HG03095 (cell line): ENCODE results near the gene PIAS3.

Experiments
- ATAC-seq: cut with Tn5 transposase; IDR thresholded peaks from one replicate; pipeline ENCODE4 v1.9.1; 2021; ENCODE audit warnings: moderate library complexity; ENCODE audit not compliant: unreplicated experiment

The PIAS3 gene

DNA sequence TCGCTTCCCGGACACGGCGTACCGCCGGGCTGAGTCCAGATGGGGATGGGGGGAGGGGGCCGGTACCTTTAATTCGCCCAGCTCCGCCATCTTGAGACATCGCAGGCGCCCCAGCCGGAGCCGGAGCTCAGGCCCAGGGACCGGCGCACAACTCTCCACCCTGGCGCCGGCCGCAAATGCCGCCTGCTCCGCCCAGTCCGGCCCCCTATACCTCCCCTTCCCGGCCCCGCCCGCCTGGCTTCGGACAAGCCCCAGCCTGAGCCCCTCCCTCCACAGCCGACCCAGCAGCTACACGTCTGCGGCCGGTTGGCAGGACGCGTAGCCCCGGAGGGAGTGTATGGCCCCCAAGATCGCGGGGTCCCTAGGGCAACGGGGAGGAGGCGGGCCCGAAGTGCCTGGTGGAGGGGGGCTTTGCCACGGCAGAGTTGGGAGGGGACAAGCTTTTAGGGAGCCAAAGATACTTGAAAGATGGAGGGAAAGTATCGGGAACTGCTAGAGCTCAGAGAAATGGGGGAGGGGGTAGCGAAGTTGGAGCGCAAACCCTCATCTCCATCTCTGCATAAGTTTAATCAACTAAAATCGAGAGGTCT lies at the start of gene PIAS3:
Gene PIAS3 (minus strand): TSS at position 181 of the 590 bp plus-strand sequence. CDS start 91 bp downstream, at position 90.
- ATAC-seq, result peak; percentile 78

GRCh38 chr1:145908653-145909052 lies 49.8 kb upstream of the PIAS3 start:
- ATAC-seq, result no peak

GRCh38 chr1:145906954-145907753 lies 48.3 kb upstream of the PIAS3 start:
- no peak for ATAC-seq

DNA sequence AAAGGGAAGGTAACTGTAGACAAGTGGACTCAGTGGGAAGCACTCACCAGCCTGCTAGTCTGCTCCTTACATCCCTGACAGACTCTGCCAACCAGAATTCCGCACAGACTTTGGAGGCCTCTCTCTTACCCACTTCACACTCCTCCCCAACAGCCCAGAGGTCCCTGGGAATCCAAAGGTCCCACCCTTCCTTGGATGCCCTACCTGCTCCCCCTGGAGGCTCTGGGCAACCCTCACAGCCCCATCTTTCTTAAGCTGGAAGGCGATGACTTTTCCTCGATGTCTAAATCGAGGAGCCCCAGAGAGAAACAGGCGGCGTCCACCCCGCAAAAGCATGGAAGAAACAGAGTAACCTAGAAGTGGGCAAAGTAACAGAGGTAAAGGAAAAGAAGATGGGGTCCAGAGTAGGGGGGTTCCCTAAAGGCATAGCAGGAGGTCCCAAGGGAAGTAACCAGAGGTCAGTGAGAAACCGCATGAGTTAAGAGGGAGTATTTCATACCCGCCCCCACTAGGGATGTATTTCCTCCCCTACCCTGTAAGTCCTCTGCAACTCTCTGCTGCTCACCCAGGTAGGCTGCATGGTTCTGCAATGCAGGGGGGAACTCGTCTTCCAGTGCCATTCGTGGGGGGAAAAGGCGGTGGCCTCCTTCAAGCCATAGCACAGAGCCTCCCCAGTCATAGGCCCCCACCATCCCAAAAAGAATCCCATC lies 42.6 kb upstream of the PIAS3 start:
- no peak for ATAC-seq

GRCh38 chr1:145898756-145899155 lies 39.9 kb upstream of the PIAS3 start:
- ATAC-seq, result no peak

GRCh38 chr1:145897969-145898368 lies 39.1 kb upstream of the PIAS3 start:
- ATAC-seq, result no peak

DNA sequence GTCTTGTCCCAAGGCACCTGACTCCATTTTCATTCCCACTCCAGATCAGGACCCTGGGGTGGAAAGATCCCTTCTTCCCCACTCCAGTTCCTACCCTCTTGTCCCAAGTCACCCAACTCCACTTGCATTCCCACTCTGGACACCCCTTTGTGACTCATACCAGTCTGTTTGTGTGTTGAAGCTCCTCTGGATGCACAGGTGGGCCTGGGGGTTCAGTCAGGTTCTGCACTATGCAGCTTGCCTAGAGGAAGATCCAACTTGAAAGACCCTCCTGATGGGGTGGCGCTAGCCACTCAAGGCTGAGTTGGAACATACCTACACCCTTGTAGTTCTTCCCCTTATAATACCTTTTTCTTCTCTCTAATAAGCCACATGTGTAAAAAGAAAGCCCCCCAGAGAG lies 36.6 kb upstream of the PIAS3 start:
- ATAC-seq, result no peak

DNA sequence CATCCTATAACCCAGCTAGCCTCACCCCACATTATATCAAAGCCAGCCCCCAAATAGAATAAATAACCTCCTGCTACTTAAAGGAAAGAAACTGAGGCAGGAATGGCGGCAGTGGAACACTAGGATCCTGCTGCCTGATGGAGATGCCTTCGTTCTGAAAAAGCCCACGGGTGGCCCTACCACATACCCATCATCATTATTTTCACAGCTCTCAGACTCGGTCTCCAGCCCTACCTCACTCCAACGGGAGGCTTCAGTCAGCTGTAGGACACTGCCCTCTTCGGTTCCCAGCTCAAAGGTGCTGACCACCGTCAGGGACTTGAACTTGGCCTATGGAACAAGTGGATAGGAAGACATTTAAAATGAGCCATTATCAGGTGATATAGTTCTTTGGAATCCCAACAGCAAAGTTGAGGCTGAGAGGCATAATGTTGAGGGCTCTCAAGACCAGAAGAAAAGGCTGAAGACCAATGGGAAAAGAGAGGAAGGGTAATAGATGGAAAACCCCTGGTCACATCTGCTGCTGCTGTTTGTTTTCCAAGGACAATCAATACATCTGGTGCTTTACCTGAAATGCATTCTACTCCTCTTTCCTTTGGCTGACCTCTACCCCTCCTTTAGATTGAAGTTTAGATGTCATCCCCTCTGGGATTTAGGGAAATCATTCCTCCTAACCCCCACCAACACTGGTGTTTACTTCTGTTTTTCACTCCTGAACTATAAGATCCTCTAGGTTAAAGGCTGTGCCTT lies 34.6 kb upstream of the PIAS3 start:
- no peak for ATAC-seq

- no peak for ATAC-seq
Measured at GRCh38 chr1:145892486-145893087, 33.7 kb upstream of the PIAS3 start.

DNA sequence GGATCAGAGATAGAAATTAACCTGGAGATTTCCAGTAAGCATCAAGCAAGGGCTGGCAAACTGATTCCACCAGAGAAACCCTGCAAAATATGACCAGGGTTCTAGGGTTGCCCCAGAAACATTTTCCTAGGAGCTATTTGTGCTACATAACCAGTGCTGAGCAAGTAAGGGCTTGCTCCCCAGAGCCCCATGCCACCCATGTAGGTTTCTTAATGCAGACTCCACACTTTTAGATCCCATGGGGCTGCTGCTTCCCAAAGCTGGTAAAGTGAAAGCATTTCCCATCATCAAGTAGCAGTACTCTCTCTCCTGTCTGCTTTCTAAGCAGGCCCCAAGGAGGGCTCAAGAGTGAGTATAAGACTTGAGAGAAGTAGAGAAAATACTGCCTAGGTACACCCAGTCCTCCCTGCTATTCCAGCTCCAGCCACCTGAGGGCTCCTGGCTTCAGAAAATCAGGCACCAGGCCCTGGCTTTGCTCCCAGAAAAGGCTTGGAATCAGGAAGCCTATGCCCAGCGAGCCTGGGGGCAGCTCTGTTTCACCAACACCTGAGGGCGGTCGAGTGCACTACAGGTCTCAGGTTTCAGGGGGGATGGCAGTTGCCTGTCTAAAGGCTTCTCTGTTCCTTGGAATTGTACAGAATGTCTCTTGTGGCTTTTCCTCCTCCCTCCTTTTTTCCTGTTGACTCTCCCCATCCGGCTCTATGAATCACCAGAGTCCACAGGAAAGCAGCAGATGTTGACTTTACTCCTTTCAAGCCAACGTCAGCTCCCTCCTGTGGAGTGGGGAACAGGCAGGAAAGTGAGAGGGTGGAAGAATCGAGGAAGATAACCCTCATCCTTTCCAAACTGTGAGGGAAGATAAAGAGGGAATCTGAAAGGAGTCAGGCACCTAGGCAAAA lies 33.0 kb upstream of the PIAS3 start:
- ATAC-seq, result no peak

- no peak for ATAC-seq
Measured at GRCh38 chr1:145891143-145891542, 32.3 kb upstream of the PIAS3 start.

- ATAC-seq, result no peak
Measured at GRCh38 chr1:145889722-145890121, 30.8 kb upstream of the PIAS3 start.

- no peak for ATAC-seq
Measured at GRCh38 chr1:145887631-145888030, 28.8 kb upstream of the PIAS3 start.

DNA sequence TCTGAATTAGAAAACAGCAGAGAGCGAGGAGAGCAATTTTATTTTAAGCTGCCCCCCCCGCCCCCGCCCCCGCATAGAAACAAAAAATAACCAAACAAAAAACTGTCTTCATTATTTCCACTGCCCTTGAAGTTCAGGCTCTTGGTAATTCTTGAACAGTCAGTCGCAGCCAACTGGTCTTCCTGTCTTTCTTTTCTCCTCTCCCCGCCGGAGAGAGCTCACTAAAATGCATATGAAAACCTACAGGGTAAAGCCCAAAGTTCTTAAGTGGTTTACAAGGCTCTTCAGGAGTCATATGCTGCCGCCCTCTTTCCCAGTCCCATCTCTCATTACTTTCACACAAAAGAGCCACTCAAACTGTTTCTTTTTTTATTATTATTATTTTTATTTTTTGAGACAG lies 27.9 kb upstream of the PIAS3 start:
- ATAC-seq, result no peak

GRCh38 chr1:145886390-145886789 lies 27.5 kb upstream of the PIAS3 start:
- no peak for ATAC-seq

DNA sequence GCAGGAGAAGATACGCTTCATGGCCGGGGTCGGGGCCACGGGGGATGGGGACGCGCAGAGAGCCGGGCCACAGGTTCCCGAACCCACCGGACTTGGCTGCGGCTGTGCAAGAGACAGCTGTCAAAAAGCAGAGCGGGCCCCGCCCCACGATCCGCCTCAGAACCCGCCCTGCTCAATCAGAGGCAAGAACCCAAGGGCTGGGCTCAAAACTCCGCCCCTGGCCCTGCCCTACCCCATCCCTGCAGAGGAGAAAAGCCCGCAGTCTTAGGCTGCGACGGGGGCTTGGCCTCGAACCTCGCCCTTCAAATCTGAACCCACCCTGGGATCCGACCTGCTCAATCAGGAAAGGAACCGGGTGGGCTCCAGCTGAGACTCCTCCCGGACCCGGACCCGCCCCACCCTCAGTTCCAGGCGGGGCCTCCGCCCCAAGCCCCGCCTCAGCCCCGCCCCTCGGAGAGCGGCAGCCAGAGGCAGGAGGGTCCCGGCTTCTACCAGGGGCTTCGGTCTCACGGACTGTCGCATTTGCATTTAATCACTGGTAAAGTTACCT lies 26.9 kb upstream of the PIAS3 start, which contains the start of gene ANKRD35:
Gene ANKRD35 (minus strand): TSS at position 129 of the 550 bp plus-strand sequence. CDS start 108 bp downstream, at position 21.
- ATAC-seq, result peak; percentile 98

DNA sequence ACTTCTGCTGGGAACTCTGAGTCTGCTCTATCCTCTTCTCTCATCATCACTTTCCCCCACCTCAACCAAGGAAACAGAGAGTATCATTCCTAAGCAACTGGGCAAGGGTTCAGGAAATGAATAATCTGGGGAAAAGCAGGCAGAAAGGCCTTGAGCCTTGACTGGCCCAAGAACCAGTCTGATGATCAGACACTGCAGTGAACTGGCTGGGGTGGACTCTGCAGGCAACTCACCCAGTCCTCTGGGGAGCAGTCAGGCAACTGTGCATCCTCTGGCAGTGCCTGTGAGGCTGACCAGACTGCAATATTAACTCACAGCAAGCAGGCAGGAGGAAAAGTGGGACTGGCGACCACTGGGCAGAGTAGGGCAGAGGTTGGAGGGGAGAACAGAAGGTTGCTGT lies 25.8 kb upstream of the PIAS3 start:
- no peak for ATAC-seq

DNA sequence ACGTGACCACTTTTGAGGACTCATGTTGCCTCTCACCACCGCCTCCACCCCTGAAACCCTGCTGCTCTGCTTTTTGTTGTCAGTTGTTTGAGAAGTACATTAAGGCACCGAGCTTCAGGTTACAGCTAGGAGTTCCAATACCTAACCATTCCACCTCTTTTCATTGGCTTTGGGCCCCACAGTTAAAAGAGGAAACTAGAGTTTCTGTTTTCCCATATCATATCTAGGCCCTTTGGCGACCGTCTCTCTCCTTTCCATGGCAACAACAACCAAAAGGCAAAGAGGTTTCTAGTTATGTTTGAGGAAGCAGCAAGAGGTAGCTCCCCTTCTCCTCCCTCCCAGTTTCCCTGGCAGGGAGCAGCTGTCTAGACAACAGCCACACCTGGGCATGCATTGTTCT lies 20.9 kb upstream of the PIAS3 start:
- no peak for ATAC-seq

DNA sequence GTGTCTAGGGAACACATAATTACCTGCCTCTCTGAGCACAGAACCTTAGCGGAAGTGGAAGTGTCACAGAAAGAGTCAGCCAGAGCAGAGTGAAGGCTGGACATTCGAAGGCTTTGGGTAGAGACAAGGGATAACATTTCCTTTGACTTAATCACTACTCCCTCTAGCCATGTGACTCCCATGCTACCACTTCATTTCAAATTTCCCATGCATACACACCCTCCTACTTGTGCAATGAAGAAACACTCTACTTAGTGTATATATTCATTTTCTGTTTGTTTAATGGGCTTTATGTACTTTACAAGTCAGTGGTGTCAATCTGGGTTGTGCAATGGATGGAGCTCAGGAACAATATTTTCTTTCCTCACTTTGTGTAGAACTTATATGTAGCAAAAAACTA lies 19.8 kb upstream of the PIAS3 start:
- ATAC-seq, result no peak
